Measurements from ENCODE around the gene NAT8L.
A peak's percentile ranks its signal among the peaks of the same experiment; 100 is the strongest.

Gene NAT8L

GRCh38 chr4:2093265-2093664 is 34.1 kb downstream of the NAT8L start:
- H3K4me1 ChIP-seq (ENCODE audit: control insufficient read depth, insufficient read depth, low read length): no peaks in the 10 kb centered on the region
- H3K4me2 ChIP-seq (ENCODE audit: low read length): no peak overlapping the region

GRCh38 chr4:2094545-2094944 is 35.4 kb downstream of the NAT8L start:
- Histone ChIP-seq H3K36me3 (ENCODE audit: insufficient read depth, low read length) (no peaks in the 10 kb centered on the region), H3K4me3 (ENCODE audit: low read length) (no peak overlapping the region), H3K27me3 (ENCODE audit: control insufficient read depth, insufficient read depth, low read length) (no peaks in the 10 kb centered on the region), H3K4me2 (ENCODE audit: low read length) (no peak overlapping the region), H3K4me1 (ENCODE audit: control insufficient read depth, insufficient read depth, low read length) (no peaks in the 10 kb centered on the region), H3K9me3 (replicated peaks; ENCODE audit: low read length) (no peaks in the 10 kb centered on the region), H3K9ac (ENCODE audit: low read depth, low read length) (no peak overlapping the region)

More at GRCh38 chr4:2093265-2093664, 34.1 kb downstream of the NAT8L start:
- H3K9me3 ChIP-seq (replicated peaks; ENCODE audit: low read length): no peaks in the 10 kb centered on the region
- H3K4me3 ChIP-seq (ENCODE audit: low read length): no peak overlapping the region
- no peaks in the 10 kb centered on the region for H3K27me3 ChIP-seq (ENCODE audit: control insufficient read depth, insufficient read depth, low read length)
- H3K36me3 ChIP-seq (ENCODE audit: insufficient read depth, low read length): no peaks in the 10 kb centered on the region
- H3K9ac ChIP-seq (ENCODE audit: low read depth, low read length): no peak overlapping the region

GRCh38 chr4:2095236-2096072 is 36.3 kb downstream of the NAT8L start:
- no peaks in the 10 kb centered on the region for H3K27me3 ChIP-seq (ENCODE audit: control insufficient read depth, insufficient read depth, low read length)
- no peaks in the 10 kb centered on the region for H3K4me1 ChIP-seq (ENCODE audit: control insufficient read depth, insufficient read depth, low read length)

GRCh38 chr4:2096073-2096609 is 37.0 kb downstream of the NAT8L start:
- Histone ChIP-seq H3K4me3 (ENCODE audit: low read length) (no peak overlapping the region), H3K27me3 (ENCODE audit: control insufficient read depth, insufficient read depth, low read length) (no peaks in the 10 kb centered on the region), H3K36me3 (ENCODE audit: insufficient read depth, low read length) (no peaks in the 10 kb centered on the region), H3K4me2 (ENCODE audit: low read length) (no peak overlapping the region), H3K9ac (ENCODE audit: low read depth, low read length) (no peak overlapping the region), H3K4me1 (ENCODE audit: control insufficient read depth, insufficient read depth, low read length) (peaks cover 2% of the 10 kb centered on the region), H3K9me3 (replicated peaks; ENCODE audit: low read length) (no peaks in the 10 kb centered on the region)

More at GRCh38 chr4:2095236-2096072, 36.3 kb downstream of the NAT8L start:
- Histone ChIP-seq H3K9me3 (replicated peaks; ENCODE audit: low read length) (no peaks in the 10 kb centered on the region), H3K36me3 (ENCODE audit: insufficient read depth, low read length) (no peaks in the 10 kb centered on the region), H3K9ac (ENCODE audit: low read depth, low read length) (no peak overlapping the region), H3K4me3 (ENCODE audit: low read length) (no peak overlapping the region), H3K4me2 (ENCODE audit: low read length) (no peak overlapping the region)

- H3K4me3 ChIP-seq (ENCODE audit: low read length): no peak overlapping the region
- no peaks in the 10 kb centered on the region for H3K36me3 ChIP-seq (ENCODE audit: insufficient read depth, low read length)
- peaks cover 15% of the 10 kb centered on the region for H3K4me1 ChIP-seq (ENCODE audit: control insufficient read depth, insufficient read depth, low read length)
- H3K9me3 ChIP-seq (replicated peaks; ENCODE audit: low read length): no peaks in the 10 kb centered on the region
- H3K9ac ChIP-seq (ENCODE audit: low read depth, low read length): no peak overlapping the region
- H3K4me2 ChIP-seq (ENCODE audit: low read length): peak overlapping the region; percentile 32
- no peaks in the 10 kb centered on the region for H3K27me3 ChIP-seq (ENCODE audit: control insufficient read depth, insufficient read depth, low read length)
Measured at GRCh38 chr4:2101346-2102044, 42.4 kb downstream of the NAT8L start.

- H3K9me3 ChIP-seq (replicated peaks; ENCODE audit: low read length): no peaks in the 10 kb centered on the region
- no peak overlapping the region for H3K9ac ChIP-seq (ENCODE audit: low read depth, low read length)
- peaks cover 15% of the 10 kb centered on the region for H3K4me1 ChIP-seq (ENCODE audit: control insufficient read depth, insufficient read depth, low read length)
- no peak overlapping the region for H3K4me3 ChIP-seq (ENCODE audit: low read length)
- H3K4me2 ChIP-seq (ENCODE audit: low read length): no peak overlapping the region
- no peaks in the 10 kb centered on the region for H3K27me3 ChIP-seq (ENCODE audit: control insufficient read depth, insufficient read depth, low read length)
- no peaks in the 10 kb centered on the region for H3K36me3 ChIP-seq (ENCODE audit: insufficient read depth, low read length)
Measured at GRCh38 chr4:2102045-2102883, 43.1 kb downstream of the NAT8L start.

GRCh38 chr4:2103127-2103842 is 44.2 kb downstream of the NAT8L start:
- no peaks in the 10 kb centered on the region for H3K9me3 ChIP-seq (replicated peaks; ENCODE audit: low read length)
- no peak overlapping the region for H3K4me2 ChIP-seq (ENCODE audit: low read length)
- peaks cover 15% of the 10 kb centered on the region for H3K4me1 ChIP-seq (ENCODE audit: control insufficient read depth, insufficient read depth, low read length)
- no peak overlapping the region for H3K4me3 ChIP-seq (ENCODE audit: low read length)
- no peaks in the 10 kb centered on the region for H3K27me3 ChIP-seq (ENCODE audit: control insufficient read depth, insufficient read depth, low read length)
- no peak overlapping the region for H3K9ac ChIP-seq (ENCODE audit: low read depth, low read length)
- H3K36me3 ChIP-seq (ENCODE audit: insufficient read depth, low read length): no peaks in the 10 kb centered on the region

- H3K9me3 ChIP-seq (replicated peaks; ENCODE audit: low read length): no peaks in the 10 kb centered on the region
- H3K9ac ChIP-seq (ENCODE audit: low read depth, low read length): no peak overlapping the region
- H3K36me3 ChIP-seq (ENCODE audit: insufficient read depth, low read length): no peaks in the 10 kb centered on the region
Measured at GRCh38 chr4:2103843-2104547, 44.9 kb downstream of the NAT8L start.

GRCh38 chr4:2104556-2105345 is 45.6 kb downstream of the NAT8L start:
- Histone ChIP-seq H3K4me3 (ENCODE audit: low read length) (no peak overlapping the region), H3K36me3 (ENCODE audit: insufficient read depth, low read length) (no peaks in the 10 kb centered on the region), H3K4me2 (ENCODE audit: low read length) (no peak overlapping the region), H3K27me3 (ENCODE audit: control insufficient read depth, insufficient read depth, low read length) (no peaks in the 10 kb centered on the region), H3K4me1 (ENCODE audit: control insufficient read depth, insufficient read depth, low read length) (peaks cover 19% of the 10 kb centered on the region), H3K9me3 (replicated peaks; ENCODE audit: low read length) (no peaks in the 10 kb centered on the region), H3K9ac (ENCODE audit: low read depth, low read length) (no peak overlapping the region)

More at GRCh38 chr4:2103843-2104547, 44.9 kb downstream of the NAT8L start:
- Histone ChIP-seq H3K4me2 (ENCODE audit: low read length) (no peak overlapping the region), H3K4me1 (ENCODE audit: control insufficient read depth, insufficient read depth, low read length) (peaks cover 19% of the 10 kb centered on the region), H3K4me3 (ENCODE audit: low read length) (no peak overlapping the region), H3K27me3 (ENCODE audit: control insufficient read depth, insufficient read depth, low read length) (no peaks in the 10 kb centered on the region)

- Histone ChIP-seq H3K27me3 (ENCODE audit: control insufficient read depth, insufficient read depth, low read length) (no peaks in the 10 kb centered on the region), H3K4me3 (ENCODE audit: low read length) (no peak overlapping the region), H3K36me3 (ENCODE audit: insufficient read depth, low read length) (no peaks in the 10 kb centered on the region), H3K9me3 (replicated peaks; ENCODE audit: low read length) (no peaks in the 10 kb centered on the region), H3K9ac (ENCODE audit: low read depth, low read length) (no peak overlapping the region), H3K4me2 (ENCODE audit: low read length) (no peak overlapping the region), H3K4me1 (ENCODE audit: control insufficient read depth, insufficient read depth, low read length) (peaks cover 19% of the 10 kb centered on the region)
Measured at GRCh38 chr4:2105559-2105958, 46.4 kb downstream of the NAT8L start.
